Right atrium auricular region (tissue), 2 donors: Measurements from ENCODE around the gene OR51B4. TPM values are rescaled to one million over a fixed set of nuclear protein-coding genes. Genes with fewer than 3 reads are reported as not detected.
"Not testable (repeated sequence)": the region's sequence is repeated elsewhere in the genome, so short reads cannot be mapped to it uniquely, and the experiment has no call there.

Experiments used
- DNase-seq: peaks from one replicate; pipeline ENCODE4 v3.0.0-alpha.2; 2019; ENCODE audit warnings: low spot score
- H3K27ac ChIP-seq, 2 donors: fragments of 200-600 bp; sonication (generic); 1 replicate in 1 of 2; 2 replicates in 1 of 2; pipeline ENCODE4 v1.5.1; 2016 to 2019
- H3K27me3 ChIP-seq, 2 donors: fragments of 200-600 bp; sonication (generic); one replicate each; pipeline versions ENCODE4 v1.5.1 to v1.6.0; 2017 to 2019
- H3K36me3 ChIP-seq: fragments of 200-600 bp; sonication (generic); one replicate; pipeline ENCODE4 v1.5.1; 2016
- H3K4me1 ChIP-seq, 2 donors: fragments of 200-600 bp; sonication (generic); one replicate each; pipeline versions ENCODE4 v1.5.1 to v1.6.0; 2017 to 2019
- H3K4me3 ChIP-seq, 2 donors: fragments of 200-600 bp; sonication (generic); 1 replicate in 1 of 2; 2 replicates in 1 of 2; pipeline ENCODE4 v1.5.1; 2017 to 2019; ENCODE audit warnings: mild to moderate bottlenecking in 1 of 2, moderate library complexity in 1 of 2
- H3K9me3 ChIP-seq, 2 donors: fragments of 200-600 bp; sonication (generic); one replicate each; pipeline ENCODE4 v1.5.1; 2019
- CTCF ChIP-seq, 2 donors: fragments of 200-600 bp; sonication (generic); IDR thresholded peaks; one replicate each; pipeline ENCODE4 v1.5.1; 2019; ENCODE audit warnings: antibody characterized with exemption in 2 of 2
- total RNA-seq, 2 donors: library from RNA; depleted of rRNA; stranded (reverse); fragments of >200 nt; gene quantifications; one replicate each; pipeline ENCODE4 v1.1.0, GENCODE V29; 2016

Gene OR51B4
- total RNA-seq, 2 donors from 2014 or later: not detected

DNA sequence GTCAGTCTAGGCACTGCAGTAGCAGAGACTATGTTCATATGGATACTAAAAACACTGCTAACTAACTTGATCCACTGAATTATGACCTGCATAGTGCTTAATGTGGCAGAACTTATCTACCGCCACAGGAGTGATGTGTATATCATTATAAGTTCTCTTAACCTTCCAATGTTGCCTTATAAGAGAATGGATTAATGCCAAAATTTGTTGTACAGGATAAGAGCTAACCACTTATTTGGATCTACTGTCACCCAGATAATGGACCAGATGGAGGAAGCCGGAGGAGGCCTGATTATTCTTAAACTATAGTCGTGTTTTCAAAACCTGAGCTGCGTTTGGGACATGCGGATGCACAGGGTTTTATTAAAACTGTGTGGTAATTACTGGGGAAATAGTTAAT, 1.9 kb upstream of the OR51B4 start:
- Histone ChIP-seq H3K4me1 (no peaks in the 10 kb centered on the region), H3K27ac (no peak overlapping the region), H3K27me3 (no peaks in the 10 kb centered on the region), H3K36me3 (no peaks in the 10 kb centered on the region), H3K4me3 (no peak overlapping the region), H3K9me3 (no peaks in the 10 kb centered on the region)
- no peak for DNase-seq
- no peak for TF ChIP-seq CTCF (IDR thresholded peaks at IDR 0.05)

- Histone ChIP-seq H3K9me3 (no peaks in the 10 kb centered on the region), H3K36me3 (no peaks in the 10 kb centered on the region), H3K4me1 (no peaks in the 10 kb centered on the region), H3K4me3 (no peak overlapping the region), H3K27ac (no peak overlapping the region), H3K27me3 (no peaks in the 10 kb centered on the region)
- DNase-seq: no peak
- TF ChIP-seq CTCF (IDR thresholded peaks at IDR 0.05): no peak
Measured at GRCh38 chr11:5300251-5300650, 1.5 kb downstream of the OR51B4 start.

- TF ChIP-seq CTCF (IDR thresholded peaks at IDR 0.05): no peak
- H3K27me3 ChIP-seq: no peaks in the 10 kb centered on the region
- H3K27ac ChIP-seq: no peak overlapping the region
- H3K9me3 ChIP-seq: no peaks in the 10 kb centered on the region
- no peak overlapping the region for H3K4me3 ChIP-seq
- DNase-seq: no peak
- no peaks in the 10 kb centered on the region for H3K36me3 ChIP-seq
- H3K4me1 ChIP-seq: no peaks in the 10 kb centered on the region
Measured at GRCh38 chr11:5298451-5298850, 3.3 kb downstream of the OR51B4 start.

- no peaks in the 10 kb centered on the region for H3K27me3 ChIP-seq
- no peak for TF ChIP-seq CTCF (IDR thresholded peaks at IDR 0.05)
- DNase-seq: no peak
- H3K4me1 ChIP-seq: no peaks in the 10 kb centered on the region
- H3K4me3 ChIP-seq: no peak overlapping the region
- H3K9me3 ChIP-seq: no peaks in the 10 kb centered on the region
- no peak overlapping the region for H3K27ac ChIP-seq
- no peaks in the 10 kb centered on the region for H3K36me3 ChIP-seq
Measured at GRCh38 chr11:5297721-5298323, 3.9 kb downstream of the OR51B4 start.

GRCh38 chr11:5294342-5294995, 7.3 kb downstream of the OR51B4 start:
- H3K4me3 ChIP-seq, H3K36me3 ChIP-seq, DNase-seq, H3K27ac ChIP-seq, H3K27me3 ChIP-seq, H3K4me1 ChIP-seq, H3K9me3 ChIP-seq: not testable (repeated sequence)

DNA sequence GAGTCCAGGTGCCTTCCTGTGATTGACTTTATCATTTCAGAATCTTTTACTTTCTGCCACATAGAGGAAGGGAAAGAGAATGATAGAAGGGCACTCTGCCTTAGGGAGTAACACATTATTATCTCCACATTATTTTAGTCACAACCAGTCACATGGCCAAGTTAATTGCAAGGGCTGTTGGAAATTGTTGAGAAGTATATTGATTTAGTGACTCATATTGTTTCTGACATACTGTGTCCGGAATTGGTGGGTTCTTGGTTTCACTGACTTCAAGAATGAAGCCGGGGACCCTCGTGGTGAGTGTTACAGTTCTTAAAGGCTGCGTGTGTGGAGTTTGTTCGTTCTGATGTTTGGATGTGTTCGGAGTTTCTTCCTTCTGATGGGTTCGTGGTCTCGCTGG, 8.7 kb downstream of the OR51B4 start:
- no peak for TF ChIP-seq CTCF (IDR thresholded peaks at IDR 0.05)
- Histone ChIP-seq H3K27ac (no peak overlapping the region), H3K4me1 (no peaks in the 10 kb centered on the region), H3K9me3 (no peaks in the 10 kb centered on the region), H3K36me3 (no peaks in the 10 kb centered on the region), H3K27me3 (no peaks in the 10 kb centered on the region), H3K4me3 (no peak overlapping the region)
- DNase-seq: no peak
